ENCODE results near the gene GORASP1. TPM values are rescaled to one million over a fixed set of nuclear protein-coding genes. Genes with fewer than 3 reads are reported as not detected.

Gene GORASP1
- total RNA-seq, 4 donors from 2014 or later, result 34.3 to 81.9 (median 38.5) TPM

GRCh38 chr3:39052583-39052982 lies 54.8 kb downstream of the GORASP1 start:
- ATAC-seq, result no peak
- Histone ChIP-seq H3K27me3 (no peaks in the 10 kb centered on the region), H3K27ac (peak overlapping the region; percentile 84 to 96 (median 94)), H3K36me3 (no peaks in the 10 kb centered on the region), H3K4me1 (peaks cover 22 to 25% of the 10 kb centered on the region in 2 donors), H3K4me3 (peak overlapping the region; percentile 94 to 98 (median 94)), H3K9me3 (no peaks in the 10 kb centered on the region)
- intact Hi-C loops (cut with DNase I; ENCODE audit: low total_unique reads) (loop anchor here (5.0 kb wide), 1 partner anchor 330 kb away; the partner anchor contains the start of gene SLC25A38), in situ Hi-C loops (cut with MboI; ENCODE audit: low sequenced_read_pairs in 4 of 4) (no loop called here)
- TF ChIP-seq CTCF (IDR thresholded peaks at IDR 0.05 in 4 of 5, conservative IDR thresholded peaks at IDR 0.05 in 1 of 5) (no peak), POLR2A (IDR thresholded peaks at IDR 0.05) (no peak)
- no peak for DNase-seq

- Histone ChIP-seq H3K9me3 (no peaks in the 10 kb centered on the region), H3K4me3 (peak within 1 kb of the TSS; percentile 94 to 98 (median 94)), H3K27ac (peak within 1 kb of the TSS; percentile 84 to 96 (median 94)), H3K4me1 (peaks cover 22% of the 10 kb centered on the region in 2 donors), H3K27me3 (no peaks in the 10 kb centered on the region), H3K36me3 (no peaks in the 10 kb centered on the region)
- in situ Hi-C loops (cut with MboI; ENCODE audit: low sequenced_read_pairs in 4 of 4), result no loop called here
- TF ChIP-seq CTCF (IDR thresholded peaks at IDR 0.05 in 4 of 5, conservative IDR thresholded peaks at IDR 0.05 in 1 of 5), result no peak
- TF ChIP-seq POLR2A (IDR thresholded peaks at IDR 0.05), result peak; percentile 64 to 77
- DNase-seq (peak; percentile 92), ATAC-seq (peak; percentile 99 to 100)
- intact Hi-C loops (cut with DNase I; ENCODE audit: low total_unique reads), result loop anchor here (2.0 to 5.0 kb wide), 3 partner anchors 55 to 330 kb away; partner anchors contain the start of genes GORASP1, SLC25A38 and TTC21A
These were observed 55.5 kb downstream of the GORASP1 start, which contains the start of the genes SCN11A and WDR48 for GRCh38 chr3:39051649-39052561. Gene SCN11A (minus strand): TSS chr3:39051944. CDS start chr3:38950362, 101,582 bp downstream. Gene WDR48 (plus strand): TSS chr3:39052016. CDS start chr3:39052026, 10 bp downstream.

GRCh38 chr3:39050029-39050428 lies 57.4 kb downstream of the GORASP1 start:
- Histone ChIP-seq H3K27me3 (no peaks in the 10 kb centered on the region), H3K9me3 (no peaks in the 10 kb centered on the region), H3K36me3 (no peaks in the 10 kb centered on the region), H3K27ac (no peak overlapping the region), H3K4me1 (peaks cover 17 to 19% of the 10 kb centered on the region in 2 donors), H3K4me3 (no peak overlapping the region)
- in situ Hi-C loops (cut with MboI; ENCODE audit: low sequenced_read_pairs in 4 of 4) (no loop called here), intact Hi-C loops (cut with DNase I; ENCODE audit: low total_unique reads) (loop anchor here (2.0 to 5.0 kb wide), 3 partner anchors 57 to 332 kb away; partner anchors contain the start of genes GORASP1, SLC25A38 and TTC21A)
- DNase-seq, result no peak
- TF ChIP-seq POLR2A (IDR thresholded peaks at IDR 0.05), result no peak
- TF ChIP-seq CTCF (IDR thresholded peaks at IDR 0.05 in 4 of 5, conservative IDR thresholded peaks at IDR 0.05 in 1 of 5), result no peak
- no peak for ATAC-seq

Small RNAs within 50 kb of the gene (microRNA-seq; reads per million reads assigned to microRNA genes)
- 0 reads per million in 2 donors for gene MIR6822 (ENCODE audit: borderline replicate concordance in 2 of 2)

Other genes starting within 250 kb of the GORASP1 start
- under 1 TPM in 1 of 4 donors, not detected in 3; 0.04 TPM for gene SCN11A, start 55.7 kb downstream of the GORASP1 start, total RNA-seq
- 10 to 100 TPM; 14.8 to 26.5 (median 19.8) TPM for gene WDR48, start 55.6 kb downstream of the GORASP1 start, total RNA-seq
- gene TTC21A, start 53 bp upstream of the GORASP1 start, total RNA-seq, result 1 to 10 TPM in 2 of 4 donors, under 1 TPM in 2; 0.33 to 4.3 (median 1.1) TPM
- gene CSRNP1, start 46.0 kb upstream of the GORASP1 start, total RNA-seq, result 10 to 100 TPM; 27.5 to 66.8 (median 42.3) TPM
- gene XIRP1, start 85.0 kb upstream of the GORASP1 start, total RNA-seq, result 100 to 1,000 TPM in 2 of 4 donors, 10 to 100 TPM in 2; 52.4 to 329 (median 128) TPM
- gene CX3CR1, start 172.4 kb upstream of the GORASP1 start, total RNA-seq, result under 1 TPM; 0.25 to 0.49 (median 0.35) TPM
- gene CCR8, start 222.1 kb upstream of the GORASP1 start, total RNA-seq, result not detected

Measured in gastrocnemius medialis (tissue), 4 donors.